ENCODE measurements around the gene CD200. TPM values are rescaled to one million over a fixed set of nuclear protein-coding genes. Genes with fewer than 3 reads are reported as not detected.

The CD200 gene
- total RNA-seq, 1 experiment from 2014 or later, result 46.8 TPM

DNA sequence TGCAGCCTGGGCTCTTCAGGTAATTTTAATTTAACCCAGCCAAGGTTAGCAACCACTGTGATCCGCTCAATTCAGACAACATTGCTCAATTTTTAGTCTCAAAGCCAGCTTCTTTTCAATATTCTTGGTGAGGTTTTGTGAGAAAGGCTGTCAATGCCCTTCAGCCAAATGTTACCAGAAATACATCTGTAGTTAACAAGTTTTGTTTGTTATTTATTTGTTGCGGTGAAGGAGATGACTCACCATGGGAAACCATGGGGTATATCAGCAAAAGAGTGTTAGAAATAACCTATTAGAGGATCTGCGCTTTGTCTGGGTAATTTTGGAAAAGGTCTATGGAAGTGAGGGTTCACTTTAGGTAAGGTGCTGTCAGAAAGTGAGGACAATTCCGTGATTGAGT lies 43.9 kb upstream of the CD200 start:
- peaks cover 17% of the 10 kb centered on the region for H3K36me3 Mint-ChIP-seq
- ChIA-PET POLR2A (no interaction called here), CTCF (interaction anchor here (1.4 kb wide), 1 partner anchor 177 kb away, joined by 4 read pairs; no protein-coding TSS in a partner anchor)
- peaks cover 15% of the 10 kb centered on the region for H3K4me1 Mint-ChIP-seq
- no peak overlapping the region for H3K27ac Mint-ChIP-seq
- no peak overlapping the region for H3K4me3 Mint-ChIP-seq
- DNase-seq (ENCODE audit: low spot score), result no peak
- TF ChIP-seq CBFB (CRISPR knock-in tag; IDR thresholded peaks at IDR 0.05; ENCODE audit: low read depth) (no peak), MYBL2 (CRISPR knock-in tag; IDR thresholded peaks at IDR 0.05) (no peak), SP1 (CRISPR knock-in tag; conservative IDR thresholded peaks at IDR 0.05) (no peak), SOX15 (CRISPR knock-in tag; IDR thresholded peaks at IDR 0.05) (no peak), NR3C1 (CRISPR knock-in tag; conservative IDR thresholded peaks at IDR 0.05; ENCODE audit: low read depth) (no peak), ETV6 (CRISPR knock-in tag; IDR thresholded peaks at IDR 0.05) (no peak), FOXK1 (CRISPR knock-in tag; IDR thresholded peaks at IDR 0.05) (no peak), FOXP1 (CRISPR knock-in tag; IDR thresholded peaks at IDR 0.05; ENCODE audit: borderline replicate concordance) (no peak), CREB1 (CRISPR knock-in tag; IDR thresholded peaks at IDR 0.05) (no peak), ZNF232 (CRISPR knock-in tag; IDR thresholded peaks at IDR 0.05) (no peak), TP53 (CRISPR knock-in tag; IDR thresholded peaks at IDR 0.05) (no peak), NFYB (CRISPR knock-in tag; conservative IDR thresholded peaks at IDR 0.05; ENCODE audit: low read depth) (no peak), NFE2L1 (CRISPR knock-in tag; IDR thresholded peaks at IDR 0.05) (no peak), ZNF396 (CRISPR knock-in tag; IDR thresholded peaks at IDR 0.05; ENCODE audit: borderline replicate concordance) (no peak)
- TF ChIP-seq, protein P1, sequence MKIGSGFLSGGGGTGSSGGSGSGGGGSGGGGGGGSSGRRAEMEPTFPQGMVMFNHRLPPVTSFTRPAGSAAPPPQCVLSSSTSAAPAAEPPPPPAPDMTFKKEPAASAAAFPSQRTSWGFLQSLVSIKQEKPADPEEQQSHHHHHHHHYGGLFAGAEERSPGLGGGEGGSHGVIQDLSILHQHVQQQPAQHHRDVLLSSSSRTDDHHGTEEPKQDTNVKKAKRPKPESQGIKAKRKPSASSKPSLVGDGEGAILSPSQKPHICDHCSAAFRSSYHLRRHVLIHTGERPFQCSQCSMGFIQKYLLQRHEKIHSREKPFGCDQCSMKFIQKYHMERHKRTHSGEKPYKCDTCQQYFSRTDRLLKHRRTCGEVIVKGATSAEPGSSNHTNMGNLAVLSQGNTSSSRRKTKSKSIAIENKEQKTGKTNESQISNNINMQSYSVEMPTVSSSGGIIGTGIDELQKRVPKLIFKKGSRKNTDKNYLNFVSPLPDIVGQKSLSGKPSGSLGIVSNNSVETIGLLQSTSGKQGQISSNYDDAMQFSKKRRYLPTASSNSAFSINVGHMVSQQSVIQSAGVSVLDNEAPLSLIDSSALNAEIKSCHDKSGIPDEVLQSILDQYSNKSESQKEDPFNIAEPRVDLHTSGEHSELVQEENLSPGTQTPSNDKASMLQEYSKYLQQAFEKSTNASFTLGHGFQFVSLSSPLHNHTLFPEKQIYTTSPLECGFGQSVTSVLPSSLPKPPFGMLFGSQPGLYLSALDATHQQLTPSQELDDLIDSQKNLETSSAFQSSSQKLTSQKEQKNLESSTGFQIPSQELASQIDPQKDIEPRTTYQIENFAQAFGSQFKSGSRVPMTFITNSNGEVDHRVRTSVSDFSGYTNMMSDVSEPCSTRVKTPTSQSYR (CRISPR knock-in tag; IDR thresholded peaks at IDR 0.05), result no peak
- TF ChIP-seq, protein P2, sequence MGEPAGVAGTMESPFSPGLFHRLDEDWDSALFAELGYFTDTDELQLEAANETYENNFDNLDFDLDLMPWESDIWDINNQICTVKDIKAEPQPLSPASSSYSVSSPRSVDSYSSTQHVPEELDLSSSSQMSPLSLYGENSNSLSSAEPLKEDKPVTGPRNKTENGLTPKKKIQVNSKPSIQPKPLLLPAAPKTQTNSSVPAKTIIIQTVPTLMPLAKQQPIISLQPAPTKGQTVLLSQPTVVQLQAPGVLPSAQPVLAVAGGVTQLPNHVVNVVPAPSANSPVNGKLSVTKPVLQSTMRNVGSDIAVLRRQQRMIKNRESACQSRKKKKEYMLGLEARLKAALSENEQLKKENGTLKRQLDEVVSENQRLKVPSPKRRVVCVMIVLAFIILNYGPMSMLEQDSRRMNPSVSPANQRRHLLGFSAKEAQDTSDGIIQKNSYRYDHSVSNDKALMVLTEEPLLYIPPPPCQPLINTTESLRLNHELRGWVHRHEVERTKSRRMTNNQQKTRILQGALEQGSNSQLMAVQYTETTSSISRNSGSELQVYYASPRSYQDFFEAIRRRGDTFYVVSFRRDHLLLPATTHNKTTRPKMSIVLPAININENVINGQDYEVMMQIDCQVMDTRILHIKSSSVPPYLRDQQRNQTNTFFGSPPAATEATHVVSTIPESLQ (CRISPR knock-in tag; IDR thresholded peaks at IDR 0.05), result no peak
- TF ChIP-seq, protein P3, sequence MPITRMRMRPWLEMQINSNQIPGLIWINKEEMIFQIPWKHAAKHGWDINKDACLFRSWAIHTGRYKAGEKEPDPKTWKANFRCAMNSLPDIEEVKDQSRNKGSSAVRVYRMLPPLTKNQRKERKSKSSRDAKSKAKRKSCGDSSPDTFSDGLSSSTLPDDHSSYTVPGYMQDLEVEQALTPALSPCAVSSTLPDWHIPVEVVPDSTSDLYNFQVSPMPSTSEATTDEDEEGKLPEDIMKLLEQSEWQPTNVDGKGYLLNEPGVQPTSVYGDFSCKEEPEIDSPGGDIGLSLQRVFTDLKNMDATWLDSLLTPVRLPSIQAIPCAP (CRISPR knock-in tag; IDR thresholded peaks at IDR 0.05), result no peak
- TF ChIP-seq, protein P4, sequence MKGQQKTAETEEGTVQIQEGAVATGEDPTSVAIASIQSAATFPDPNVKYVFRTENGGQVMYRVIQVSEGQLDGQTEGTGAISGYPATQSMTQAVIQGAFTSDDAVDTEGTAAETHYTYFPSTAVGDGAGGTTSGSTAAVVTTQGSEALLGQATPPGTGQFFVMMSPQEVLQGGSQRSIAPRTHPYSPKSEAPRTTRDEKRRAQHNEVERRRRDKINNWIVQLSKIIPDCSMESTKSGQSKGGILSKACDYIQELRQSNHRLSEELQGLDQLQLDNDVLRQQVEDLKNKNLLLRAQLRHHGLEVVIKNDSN (CRISPR knock-in tag; IDR thresholded peaks at IDR 0.05), result no peak
- TF ChIP-seq, protein P5, sequence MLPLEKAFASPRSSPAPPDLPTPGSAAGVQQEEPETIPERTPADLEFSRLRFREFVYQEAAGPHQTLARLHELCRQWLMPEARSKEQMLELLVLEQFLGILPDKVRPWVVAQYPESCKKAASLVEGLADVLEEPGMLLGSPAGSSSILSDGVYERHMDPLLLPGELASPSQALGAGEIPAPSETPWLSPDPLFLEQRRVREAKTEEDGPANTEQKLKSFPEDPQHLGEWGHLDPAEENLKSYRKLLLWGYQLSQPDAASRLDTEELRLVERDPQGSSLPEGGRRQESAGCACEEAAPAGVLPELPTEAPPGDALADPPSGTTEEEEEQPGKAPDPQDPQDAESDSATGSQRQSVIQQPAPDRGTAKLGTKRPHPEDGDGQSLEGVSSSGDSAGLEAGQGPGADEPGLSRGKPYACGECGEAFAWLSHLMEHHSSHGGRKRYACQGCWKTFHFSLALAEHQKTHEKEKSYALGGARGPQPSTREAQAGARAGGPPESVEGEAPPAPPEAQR (CRISPR knock-in tag; IDR thresholded peaks at IDR 0.05), result no peak
- TF ChIP-seq, protein P6, sequence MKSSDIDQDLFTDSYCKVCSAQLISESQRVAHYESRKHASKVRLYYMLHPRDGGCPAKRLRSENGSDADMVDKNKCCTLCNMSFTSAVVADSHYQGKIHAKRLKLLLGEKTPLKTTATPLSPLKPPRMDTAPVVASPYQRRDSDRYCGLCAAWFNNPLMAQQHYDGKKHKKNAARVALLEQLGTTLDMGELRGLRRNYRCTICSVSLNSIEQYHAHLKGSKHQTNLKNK (CRISPR knock-in tag; IDR thresholded peaks at IDR 0.05), result no peak
- peaks cover 18% of the 10 kb centered on the region for H3K9me3 Mint-ChIP-seq
- H3K27me3 Mint-ChIP-seq (ENCODE audit: low read depth), result no peaks in the 10 kb centered on the region
- no peak for ATAC-seq

All from WTC11 (cell line).